ENCODE results near the gene NCKAP5.

DNA sequence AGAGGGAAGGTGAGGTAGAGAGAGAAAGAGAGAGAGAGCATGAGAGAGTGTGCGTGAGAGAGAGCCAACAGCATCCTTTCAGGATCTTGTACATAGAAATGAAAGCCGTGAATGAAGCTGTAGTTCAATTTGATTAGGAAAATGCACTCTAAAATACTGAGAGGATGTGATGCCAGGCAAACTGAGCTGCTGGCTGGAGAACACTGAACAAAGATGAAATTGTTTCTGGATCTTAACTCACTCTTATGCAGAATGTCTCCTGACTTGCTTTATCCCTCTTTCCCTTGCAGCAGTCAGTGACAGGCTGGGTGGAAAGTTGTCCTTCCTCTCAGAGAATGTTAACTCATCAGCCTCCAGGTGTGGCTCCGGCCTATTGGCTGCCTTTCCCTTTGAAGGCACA lies 908.9 kb downstream of the NCKAP5 start:
- TF ChIP-seq, protein P1, sequence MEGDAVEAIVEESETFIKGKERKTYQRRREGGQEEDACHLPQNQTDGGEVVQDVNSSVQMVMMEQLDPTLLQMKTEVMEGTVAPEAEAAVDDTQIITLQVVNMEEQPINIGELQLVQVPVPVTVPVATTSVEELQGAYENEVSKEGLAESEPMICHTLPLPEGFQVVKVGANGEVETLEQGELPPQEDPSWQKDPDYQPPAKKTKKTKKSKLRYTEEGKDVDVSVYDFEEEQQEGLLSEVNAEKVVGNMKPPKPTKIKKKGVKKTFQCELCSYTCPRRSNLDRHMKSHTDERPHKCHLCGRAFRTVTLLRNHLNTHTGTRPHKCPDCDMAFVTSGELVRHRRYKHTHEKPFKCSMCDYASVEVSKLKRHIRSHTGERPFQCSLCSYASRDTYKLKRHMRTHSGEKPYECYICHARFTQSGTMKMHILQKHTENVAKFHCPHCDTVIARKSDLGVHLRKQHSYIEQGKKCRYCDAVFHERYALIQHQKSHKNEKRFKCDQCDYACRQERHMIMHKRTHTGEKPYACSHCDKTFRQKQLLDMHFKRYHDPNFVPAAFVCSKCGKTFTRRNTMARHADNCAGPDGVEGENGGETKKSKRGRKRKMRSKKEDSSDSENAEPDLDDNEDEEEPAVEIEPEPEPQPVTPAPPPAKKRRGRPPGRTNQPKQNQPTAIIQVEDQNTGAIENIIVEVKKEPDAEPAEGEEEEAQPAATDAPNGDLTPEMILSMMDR (IDR thresholded peaks at IDR 0.05; ENCODE audit: low read depth, low read length, missing input control), result no peak
- TF ChIP-seq, protein P2, sequence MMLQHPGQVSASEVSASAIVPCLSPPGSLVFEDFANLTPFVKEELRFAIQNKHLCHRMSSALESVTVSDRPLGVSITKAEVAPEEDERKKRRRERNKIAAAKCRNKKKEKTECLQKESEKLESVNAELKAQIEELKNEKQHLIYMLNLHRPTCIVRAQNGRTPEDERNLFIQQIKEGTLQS (IDR thresholded peaks at IDR 0.05), result no peak
